ENCODE results near the gene ZBTB42.

ZBTB42 gene

GRCh38 chr14:104775073-104775489 is 25.8 kb upstream of the ZBTB42 start:
- TF ChIP-seq CTCF (IDR thresholded peaks at IDR 0.05; ENCODE audit: low read depth, low read length, poor library complexity, severe bottlenecking) (no peak), EZH2phosphoT487 (IDR thresholded peaks at IDR 0.05; ENCODE audit: borderline replicate concordance, low read length) (no peak)
- H3K4me2 ChIP-seq (ENCODE audit: low read length), result no peak overlapping the region
- no peak overlapping the region for H3K4me3 ChIP-seq (ENCODE audit: low read length)
- H4K20me1 ChIP-seq (ENCODE audit: control insufficient read depth, insufficient read depth, low read depth, low read length), result no peaks in the 10 kb centered on the region
- H3K4me1 ChIP-seq (ENCODE audit: control insufficient read depth, low read length), result no peaks in the 10 kb centered on the region
- no peaks in the 10 kb centered on the region for H3K9me2 ChIP-seq (replicated peaks; ENCODE audit: control insufficient read depth, low read length)
- H3K27ac ChIP-seq (ENCODE audit: low read depth, low read length), result no peak overlapping the region
- H3K79me2 ChIP-seq (ENCODE audit: control insufficient read depth, low read length), result no peaks in the 10 kb centered on the region
- H3K27me3 ChIP-seq (ENCODE audit: control insufficient read depth, low read length), result no peaks in the 10 kb centered on the region
- H3K36me3 ChIP-seq (ENCODE audit: control insufficient read depth, low read length), result peaks cover 75% of the 10 kb centered on the region
- peaks cover 17% of the 10 kb centered on the region for H3K9me3 ChIP-seq (ENCODE audit: control insufficient read depth, insufficient read depth, low read length)
- no peaks in the 10 kb centered on the region for H3F3A ChIP-seq (ENCODE audit: control insufficient read depth, insufficient read depth)

- H3F3A ChIP-seq (ENCODE audit: control insufficient read depth, insufficient read depth), result no peaks in the 10 kb centered on the region
- H3K4me1 ChIP-seq (ENCODE audit: control insufficient read depth, low read length), result no peaks in the 10 kb centered on the region
- no peaks in the 10 kb centered on the region for H3K27me3 ChIP-seq (ENCODE audit: control insufficient read depth, low read length)
- H3K79me2 ChIP-seq (ENCODE audit: control insufficient read depth, low read length), result no peaks in the 10 kb centered on the region
- peaks cover 67% of the 10 kb centered on the region for H3K36me3 ChIP-seq (ENCODE audit: control insufficient read depth, low read length)
- no peak overlapping the region for H3K4me2 ChIP-seq (ENCODE audit: low read length)
- no peaks in the 10 kb centered on the region for H4K20me1 ChIP-seq (ENCODE audit: control insufficient read depth, insufficient read depth, low read depth, low read length)
- H3K27ac ChIP-seq (ENCODE audit: low read depth, low read length), result no peak overlapping the region
- no peak overlapping the region for H3K4me3 ChIP-seq (ENCODE audit: low read length)
- H3K9me2 ChIP-seq (replicated peaks; ENCODE audit: control insufficient read depth, low read length), result no peaks in the 10 kb centered on the region
- H3K9me3 ChIP-seq (ENCODE audit: control insufficient read depth, insufficient read depth, low read length), result peaks cover 10% of the 10 kb centered on the region
- TF ChIP-seq EZH2phosphoT487 (IDR thresholded peaks at IDR 0.05; ENCODE audit: borderline replicate concordance, low read length), result no peak
- no peak for TF ChIP-seq CTCF (IDR thresholded peaks at IDR 0.05; ENCODE audit: low read depth, low read length, poor library complexity, severe bottlenecking)
Observed at GRCh38 chr14:104776481-104776880, 24.4 kb upstream of the ZBTB42 start.

GRCh38 chr14:104776961-104777807 is 23.7 kb upstream of the ZBTB42 start:
- H3K4me3 ChIP-seq (ENCODE audit: low read length), result no peak overlapping the region
- peaks cover 60% of the 10 kb centered on the region for H3K36me3 ChIP-seq (ENCODE audit: control insufficient read depth, low read length)

More at GRCh38 chr14:104776961-104777807, 23.7 kb upstream of the ZBTB42 start:
- Histone ChIP-seq H3K4me1 (ENCODE audit: control insufficient read depth, low read length) (no peaks in the 10 kb centered on the region), H3K27me3 (ENCODE audit: control insufficient read depth, low read length) (no peaks in the 10 kb centered on the region), H3K27ac (ENCODE audit: low read depth, low read length) (no peak overlapping the region), H4K20me1 (ENCODE audit: control insufficient read depth, insufficient read depth, low read depth, low read length) (no peaks in the 10 kb centered on the region), H3F3A (ENCODE audit: control insufficient read depth, insufficient read depth) (no peaks in the 10 kb centered on the region), H3K9me3 (ENCODE audit: control insufficient read depth, insufficient read depth, low read length) (peaks cover 3% of the 10 kb centered on the region; the same call in 1 of the 2 replicates), H3K9me2 (replicated peaks; ENCODE audit: control insufficient read depth, low read length) (no peaks in the 10 kb centered on the region), H3K79me2 (ENCODE audit: control insufficient read depth, low read length) (no peaks in the 10 kb centered on the region), H3K4me2 (ENCODE audit: low read length) (no peak overlapping the region)
- no peak for TF ChIP-seq CTCF (IDR thresholded peaks at IDR 0.05; ENCODE audit: low read depth, low read length, poor library complexity, severe bottlenecking)

Data from DOHH2 (cell line).